GM12872 (cell line): ENCODE data around the gene TNFSF4.

Source experiments
- TF ChIP-seq, protein P1 (sequence below): IDR thresholded peaks from 3 replicates; pipeline ENCODE4 v1.5.1; 2011; ENCODE audit warnings: low read depth, mild to moderate bottlenecking, low read length, moderate library complexity; ENCODE audit not compliant: insufficient read depth

TNFSF4 gene

DNA sequence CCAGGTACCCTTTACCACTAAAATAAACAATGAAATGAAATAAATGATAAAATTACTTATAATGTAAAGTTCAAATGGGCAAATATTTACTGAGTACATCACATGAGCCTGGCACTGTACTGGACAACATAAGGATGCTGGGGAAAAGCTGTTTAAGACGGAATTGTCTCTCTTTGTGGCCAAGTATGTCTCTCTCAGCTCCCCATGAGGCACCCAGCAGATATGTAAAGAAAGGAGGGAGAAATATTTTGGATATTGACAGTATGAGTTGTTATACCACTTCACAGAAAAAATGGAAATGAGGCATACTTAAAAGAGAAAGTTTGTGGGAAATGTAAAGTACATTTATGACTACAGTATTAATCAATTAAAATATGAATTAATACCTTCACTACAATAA, 1.0 kb upstream of the TNFSF4 start:
- TF ChIP-seq, protein P1, sequence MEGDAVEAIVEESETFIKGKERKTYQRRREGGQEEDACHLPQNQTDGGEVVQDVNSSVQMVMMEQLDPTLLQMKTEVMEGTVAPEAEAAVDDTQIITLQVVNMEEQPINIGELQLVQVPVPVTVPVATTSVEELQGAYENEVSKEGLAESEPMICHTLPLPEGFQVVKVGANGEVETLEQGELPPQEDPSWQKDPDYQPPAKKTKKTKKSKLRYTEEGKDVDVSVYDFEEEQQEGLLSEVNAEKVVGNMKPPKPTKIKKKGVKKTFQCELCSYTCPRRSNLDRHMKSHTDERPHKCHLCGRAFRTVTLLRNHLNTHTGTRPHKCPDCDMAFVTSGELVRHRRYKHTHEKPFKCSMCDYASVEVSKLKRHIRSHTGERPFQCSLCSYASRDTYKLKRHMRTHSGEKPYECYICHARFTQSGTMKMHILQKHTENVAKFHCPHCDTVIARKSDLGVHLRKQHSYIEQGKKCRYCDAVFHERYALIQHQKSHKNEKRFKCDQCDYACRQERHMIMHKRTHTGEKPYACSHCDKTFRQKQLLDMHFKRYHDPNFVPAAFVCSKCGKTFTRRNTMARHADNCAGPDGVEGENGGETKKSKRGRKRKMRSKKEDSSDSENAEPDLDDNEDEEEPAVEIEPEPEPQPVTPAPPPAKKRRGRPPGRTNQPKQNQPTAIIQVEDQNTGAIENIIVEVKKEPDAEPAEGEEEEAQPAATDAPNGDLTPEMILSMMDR: no peak

DNA sequence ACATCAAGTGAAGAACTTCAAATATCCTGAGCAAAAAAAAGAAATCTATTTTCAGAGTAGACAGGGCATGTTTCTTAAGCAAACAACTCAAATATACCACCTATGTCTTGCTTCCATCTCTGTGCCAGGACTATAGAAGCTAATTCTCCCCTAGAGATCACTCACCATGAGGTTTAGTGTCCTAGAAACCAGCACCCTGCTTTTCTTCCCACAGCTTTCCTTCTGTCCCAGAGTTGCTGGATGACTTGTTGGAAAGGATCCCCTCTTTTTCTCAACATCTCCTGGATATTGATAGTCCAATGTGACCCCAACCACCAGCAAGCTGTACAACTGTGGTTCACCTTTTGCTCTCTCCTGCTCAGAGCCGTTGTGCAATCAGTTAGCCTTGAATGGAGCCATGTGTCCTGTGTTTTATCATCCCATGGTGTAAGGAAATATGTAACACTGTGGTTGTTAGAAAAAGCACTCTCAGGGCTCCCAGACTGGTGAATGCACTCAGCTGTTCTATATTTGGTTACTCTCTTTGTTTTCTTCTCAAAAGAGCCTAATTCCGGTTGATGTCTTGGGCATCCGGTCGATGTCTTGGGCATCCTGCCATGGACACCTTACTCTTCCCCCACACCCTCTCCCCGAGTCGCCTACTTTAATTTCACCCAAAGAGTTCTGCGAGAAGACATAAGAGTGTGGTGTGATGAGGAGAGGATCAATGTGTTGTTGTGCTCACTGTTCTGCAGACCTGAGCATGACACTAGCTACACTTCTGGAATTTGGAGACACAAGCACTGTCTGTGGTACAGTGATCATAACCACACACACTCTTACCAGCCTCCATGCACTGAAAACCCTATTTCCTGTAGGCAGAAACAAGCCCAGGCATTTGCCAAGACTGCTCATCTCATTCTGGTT, 1.7 kb downstream of the TNFSF4 start:
- TF ChIP-seq, protein P1: no peak

DNA sequence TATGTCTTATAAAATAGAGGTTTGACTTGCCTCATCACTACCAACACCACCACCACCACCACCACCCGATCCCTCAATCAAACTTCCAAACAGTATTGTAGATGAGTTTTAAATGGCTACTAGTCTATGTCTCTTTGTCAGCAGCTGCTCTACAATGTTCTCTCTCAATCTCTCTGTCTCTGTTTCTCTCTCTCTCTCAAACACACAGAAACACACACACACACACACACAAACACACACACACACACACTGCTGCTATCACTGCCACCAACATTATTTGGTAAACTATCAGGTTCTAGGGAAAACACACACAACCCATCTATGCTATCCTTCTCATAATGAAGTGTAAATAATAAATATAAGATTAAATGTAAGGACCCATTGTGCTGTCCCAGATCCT, 2.4 kb downstream of the TNFSF4 start:
- TF ChIP-seq, protein P1: no peak

DNA sequence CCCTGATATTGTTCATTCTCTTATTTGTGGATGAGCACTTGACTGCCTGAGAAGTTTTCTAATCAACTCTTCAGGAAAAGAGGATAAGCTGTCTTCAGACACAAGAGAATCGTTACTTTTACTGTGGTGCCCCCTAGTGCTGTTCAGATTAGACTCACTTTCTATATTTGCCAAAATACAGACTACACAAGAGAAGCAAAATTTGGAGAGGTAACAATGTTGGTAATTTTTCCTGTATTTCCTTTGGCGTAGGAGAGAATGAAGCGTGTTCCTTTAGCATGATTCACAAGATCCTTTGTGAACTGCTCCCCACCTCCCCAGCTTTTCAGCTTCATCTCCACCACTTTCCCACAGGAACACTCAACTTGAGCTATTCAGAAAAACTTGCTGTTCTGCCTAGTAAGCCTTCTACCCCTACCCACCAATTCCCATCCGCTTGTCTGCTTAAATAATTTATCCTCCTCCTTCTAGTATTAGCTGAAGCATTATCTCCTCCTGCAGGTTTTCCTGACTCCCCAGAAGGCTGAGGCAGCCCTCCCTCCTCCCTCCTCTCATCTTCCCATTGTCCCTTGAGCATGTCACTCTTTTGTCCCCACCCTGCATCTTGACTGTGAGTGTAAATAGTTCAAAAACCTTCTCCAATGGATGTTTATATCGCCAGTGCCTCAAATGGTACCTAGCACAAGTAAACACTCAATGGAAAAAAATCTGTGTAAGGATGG, 4.5 kb downstream of the TNFSF4 start:
- TF ChIP-seq, protein P1: peak; percentile 59; the same call in 2 of the 3 replicates

- TF ChIP-seq, protein P1: no peak
Observed at GRCh38 chr1:173201969-173202368, 5.2 kb downstream of the TNFSF4 start.

DNA sequence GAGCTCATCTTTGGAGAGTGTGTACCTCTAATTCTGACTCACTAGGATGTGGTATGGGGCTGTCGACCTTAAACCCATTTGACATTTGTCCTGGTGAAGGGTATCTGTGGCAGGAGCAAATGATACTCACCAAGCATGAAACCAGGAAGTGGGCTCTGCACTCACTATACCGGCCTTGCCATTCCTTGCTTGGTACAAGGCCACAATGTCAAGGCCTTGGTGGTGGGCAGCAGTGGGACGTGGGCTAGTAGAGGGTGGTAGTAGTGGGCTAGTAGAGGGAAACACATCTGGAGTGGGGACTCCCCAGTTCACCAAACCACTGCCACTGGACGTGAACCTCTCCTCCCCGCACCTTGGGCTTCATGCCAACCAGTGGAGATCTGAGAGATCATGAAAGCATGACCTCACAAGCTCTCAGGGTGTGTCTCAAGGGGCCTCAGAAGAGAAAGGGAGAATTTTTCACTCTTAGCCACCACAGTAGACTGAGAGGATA, 11.5 kb downstream of the TNFSF4 start:
- TF ChIP-seq, protein P1: no peak

GRCh38 chr1:173193639-173194038, 13.5 kb downstream of the TNFSF4 start:
- TF ChIP-seq, protein P1: no peak
